Superior temporal gyrus (tissue), 1 donor: ENCODE measurements around the gene PLVAP.

ENCODE experiments used
- DNase-seq: peaks from one replicate; pipeline ENCODE4 v3.0.0-alpha.2; 2016; ENCODE audit errors: extremely low spot score

The PLVAP gene

GRCh38 chr19:17376935-17377600, at the start of gene PLVAP:
Gene PLVAP, minus strand, starts transcription at chr19:17377342. Its CDS starts 54 bp downstream, at chr19:17377288.
- no peak for DNase-seq

GRCh38 chr19:17424743-17425365, 47.7 kb upstream of the PLVAP start:
- DNase-seq, result no peak

- DNase-seq, result no peak
Measured at GRCh38 chr19:17423429-17424208, 46.5 kb upstream of the PLVAP start.

- no peak for DNase-seq
Measured at GRCh38 chr19:17421942-17422341, 44.8 kb upstream of the PLVAP start.

- DNase-seq, result no peak
Measured at GRCh38 chr19:17420475-17420924, 43.4 kb upstream of the PLVAP start.

GRCh38 chr19:17419621-17420474, 42.7 kb upstream of the PLVAP start, which contains the start of gene MVB12A:
Gene MVB12A, plus strand, starts transcription at chr19:17420047. Its CDS starts 89 bp downstream, at chr19:17420136.
- DNase-seq, result peak; percentile 99

- no peak for DNase-seq
Measured at GRCh38 chr19:17419154-17419620, 42.0 kb upstream of the PLVAP start.

GRCh38 chr19:17418710-17419109, 41.6 kb upstream of the PLVAP start:
- no peak for DNase-seq

- DNase-seq, result no peak
Measured at GRCh38 chr19:17415121-17415520, 38.0 kb upstream of the PLVAP start.

- DNase-seq, result no peak
Measured at GRCh38 chr19:17414097-17414496, 37.0 kb upstream of the PLVAP start.

GRCh38 chr19:17411801-17412200, 34.7 kb upstream of the PLVAP start:
- no peak for DNase-seq

GRCh38 chr19:17409990-17410389, 32.8 kb upstream of the PLVAP start:
- DNase-seq, result no peak

- no peak for DNase-seq
Measured at GRCh38 chr19:17406887-17407196, 29.7 kb upstream of the PLVAP start.

- DNase-seq, result no peak
Measured at GRCh38 chr19:17406046-17406886, 29.1 kb upstream of the PLVAP start.

GRCh38 chr19:17405250-17406045, 28.3 kb upstream of the PLVAP start, which contains the start of gene BST2:
Gene BST2, minus strand, starts transcription at chr19:17405630. Its CDS starts 55 bp downstream, at chr19:17405575.
- DNase-seq, result peak; percentile 24

- DNase-seq, result no peak
Measured at GRCh38 chr19:17404621-17405249, 27.6 kb upstream of the PLVAP start.

- DNase-seq, result no peak
Measured at GRCh38 chr19:17404015-17404414, 26.9 kb upstream of the PLVAP start.

- DNase-seq, result no peak
Measured at GRCh38 chr19:17402982-17403855, 26.1 kb upstream of the PLVAP start.
